NK-92 (cell line): ENCODE measurements around the gene KCNMB1.

Source experiments
- DNase-seq: peaks from one replicate; lab custom pipeline; 2025; ENCODE audit not compliant: unreplicated experiment; lab: John Stamatoyannopoulos, UW

KCNMB1 gene, protein sequence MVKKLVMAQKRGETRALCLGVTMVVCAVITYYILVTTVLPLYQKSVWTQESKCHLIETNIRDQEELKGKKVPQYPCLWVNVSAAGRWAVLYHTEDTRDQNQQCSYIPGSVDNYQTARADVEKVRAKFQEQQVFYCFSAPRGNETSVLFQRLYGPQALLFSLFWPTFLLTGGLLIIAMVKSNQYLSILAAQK

DNA sequence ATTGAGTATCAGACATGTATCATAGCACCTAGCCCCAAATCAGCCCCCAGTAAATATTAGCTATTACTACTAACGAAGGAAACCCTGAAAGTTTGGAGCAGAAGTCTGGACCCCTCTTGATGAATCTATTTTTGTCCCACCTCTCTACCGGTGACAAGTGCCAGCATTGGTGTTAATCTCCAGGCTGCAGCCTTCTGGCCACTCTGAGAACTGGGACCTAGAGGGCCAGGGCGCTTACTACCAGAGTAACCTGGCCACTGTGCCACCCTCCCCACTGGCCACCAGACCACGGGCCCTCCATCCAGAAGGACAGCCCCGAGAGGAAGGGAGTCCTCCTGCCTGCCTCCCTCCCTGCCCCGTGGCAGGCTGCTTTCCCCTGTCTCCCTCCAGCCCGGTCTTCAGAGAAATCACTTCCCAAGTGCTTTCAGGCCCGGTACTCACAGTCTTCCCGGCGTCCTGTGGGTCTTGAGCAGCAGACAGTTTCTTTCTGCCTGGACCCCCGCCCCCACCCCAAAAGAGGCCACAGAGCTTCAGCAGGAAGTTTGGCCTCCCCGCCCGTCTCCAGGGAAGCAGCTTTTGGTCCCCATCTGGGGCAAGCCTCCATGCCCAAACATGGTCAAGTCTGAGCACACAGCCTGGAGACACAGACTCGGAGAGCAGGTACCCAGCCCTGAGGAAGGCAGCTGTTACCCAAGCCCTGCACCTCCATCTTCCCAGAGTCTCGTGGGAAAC, at the start of gene KCNMB1:
TSS of gene KCNMB1 (minus strand) at position 550 of the 732 bp plus-strand sequence. CDS start 3,920 bp downstream, outside the sequence.
- DNase-seq = no peak

DNA sequence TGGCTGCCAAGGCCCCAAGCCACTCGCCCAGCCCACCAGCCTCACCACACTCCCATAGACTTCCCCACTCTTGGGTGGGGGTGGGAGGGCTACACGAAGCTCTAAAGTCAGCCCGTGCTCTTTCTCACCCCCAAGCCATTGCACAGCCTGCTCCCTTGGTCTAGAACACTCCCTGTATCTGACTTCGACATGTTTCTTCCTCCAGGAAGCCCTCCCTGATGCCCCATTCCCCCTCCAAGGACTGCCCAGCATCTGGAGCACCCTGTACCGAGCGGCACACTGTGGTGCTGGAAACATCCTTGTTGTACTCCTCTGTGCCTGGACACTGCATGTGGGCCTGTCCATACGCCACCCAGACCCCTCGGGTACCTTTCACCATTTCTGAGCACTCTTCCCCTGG, 49.4 kb upstream of the KCNMB1 start:
- no peak for DNase-seq

DNA sequence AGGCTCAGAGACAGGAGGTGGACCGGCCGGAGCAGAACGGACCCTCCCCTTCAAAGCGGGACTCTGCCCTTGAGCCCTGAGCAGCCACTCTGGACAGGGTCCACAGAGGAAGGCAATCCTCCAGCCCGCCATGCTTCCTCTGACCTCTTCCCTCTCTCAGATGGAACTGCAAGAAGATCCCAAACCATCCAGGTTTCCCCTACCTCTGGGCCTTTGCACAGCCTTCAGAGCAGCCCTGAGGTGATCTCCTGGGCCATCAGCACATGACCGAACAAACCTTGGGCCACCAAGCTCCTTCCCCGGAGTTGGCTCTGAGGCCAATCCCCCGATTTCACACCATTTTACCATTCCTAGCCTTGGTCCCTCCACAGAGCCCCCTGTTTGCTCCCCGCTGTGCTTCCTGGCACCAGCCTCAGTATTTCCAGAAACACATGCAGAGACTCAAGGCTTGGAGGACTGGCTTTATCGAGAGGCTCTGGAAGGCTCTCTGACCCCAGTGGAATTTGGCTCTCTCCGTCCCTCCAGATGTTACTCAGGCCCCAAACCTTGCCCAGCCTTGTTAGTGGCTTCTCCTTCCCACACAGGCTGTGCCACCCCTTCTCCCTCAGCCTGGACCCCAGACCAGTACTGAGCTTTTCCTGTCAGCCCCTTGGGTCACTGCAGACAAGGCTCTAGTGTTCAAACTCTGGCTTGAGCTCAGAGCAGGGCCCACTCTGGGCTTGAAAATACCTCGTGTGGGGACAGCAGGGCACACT, 48.6 kb upstream of the KCNMB1 start:
- no peak for DNase-seq

DNA sequence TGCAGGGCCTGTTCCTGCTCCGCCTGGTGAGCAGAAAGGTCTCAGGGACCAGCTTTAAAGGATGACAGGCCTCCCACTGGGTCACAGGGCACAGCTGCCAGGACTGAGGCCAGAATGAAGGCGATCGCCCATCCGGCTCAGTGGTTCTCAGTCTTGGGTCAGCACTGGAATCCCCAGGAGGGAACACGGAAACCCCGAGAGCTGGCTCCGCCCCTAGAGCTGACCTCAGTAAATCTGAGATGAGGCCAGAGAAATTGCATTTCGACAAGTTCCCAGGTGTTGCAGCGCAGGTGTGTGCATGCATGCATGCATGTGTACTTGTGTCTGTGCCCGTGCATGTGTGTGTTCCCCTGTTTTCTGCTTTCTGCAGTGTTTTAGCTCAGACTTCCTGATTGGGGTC, 47.2 kb upstream of the KCNMB1 start:
- DNase-seq = no peak

DNA sequence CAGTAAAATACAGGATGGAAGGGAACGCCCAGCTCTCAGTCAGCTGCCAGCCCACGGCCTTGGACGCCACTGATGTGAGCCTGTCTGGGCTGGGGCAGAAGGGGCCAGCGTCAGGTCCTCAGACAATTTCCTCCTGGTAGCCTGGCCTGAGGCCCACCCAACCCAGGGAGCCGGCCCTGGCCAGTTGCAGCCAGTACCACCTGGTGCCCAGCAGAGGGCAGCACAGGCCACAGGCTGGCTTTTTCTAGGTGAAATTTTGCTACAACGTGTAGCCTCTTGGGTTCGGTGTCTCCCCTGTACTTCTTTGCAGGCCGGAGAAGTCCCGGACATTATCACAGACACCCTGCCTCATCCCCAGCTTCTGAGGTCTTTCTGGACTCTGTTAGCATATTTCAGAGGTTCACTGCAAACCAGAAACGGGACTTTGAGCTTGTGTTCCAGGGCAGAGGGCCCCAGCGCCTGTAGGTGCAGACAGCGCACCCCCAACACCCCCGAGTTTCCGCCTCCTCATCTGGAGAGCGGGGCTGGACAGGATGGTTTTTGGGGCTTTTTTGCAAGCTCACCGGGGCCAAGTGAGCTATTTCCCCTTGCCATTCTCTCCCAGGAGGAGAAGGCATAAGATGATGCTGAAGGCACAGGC, 45.9 kb upstream of the KCNMB1 start:
- no peak for DNase-seq

DNA sequence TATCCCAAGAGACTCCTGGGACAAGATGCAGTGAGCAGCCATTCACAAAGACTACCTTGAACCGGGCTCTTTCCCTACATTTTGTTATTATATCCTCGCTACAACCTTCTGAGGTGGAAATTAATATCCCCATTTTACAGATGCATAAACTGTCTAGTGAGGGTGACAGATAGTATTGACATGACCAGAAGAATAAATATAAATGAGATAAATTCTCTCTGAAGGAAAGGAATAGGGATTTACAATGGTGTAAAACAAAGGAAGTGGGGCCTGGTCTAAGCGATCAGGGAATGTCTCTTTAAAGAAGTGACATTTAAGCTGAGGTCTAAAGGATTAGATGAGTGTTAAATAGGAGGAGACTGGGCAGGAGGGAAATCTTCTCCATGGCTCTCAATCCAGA, 43.5 kb upstream of the KCNMB1 start:
- no peak for DNase-seq

DNA sequence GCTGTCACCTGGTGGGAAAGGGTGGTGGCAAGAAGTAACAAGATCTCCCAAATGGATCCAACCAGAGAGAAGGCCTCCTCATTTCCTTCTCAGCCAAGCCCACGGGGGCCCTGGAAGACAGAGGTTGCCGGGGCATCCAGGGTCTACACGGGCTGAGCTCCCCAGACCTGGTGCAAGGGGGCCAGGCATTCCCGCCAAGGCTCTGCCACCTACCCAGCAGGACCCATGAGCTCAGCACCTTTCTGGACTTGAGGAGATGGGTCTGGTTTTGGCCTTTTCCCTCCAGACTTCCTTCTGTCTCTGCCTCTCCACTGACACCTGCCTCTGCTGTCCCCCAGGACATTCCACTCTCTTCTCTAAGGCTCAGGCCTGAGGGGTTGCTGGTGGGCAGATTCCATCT, 42.4 kb upstream of the KCNMB1 start:
- no peak for DNase-seq

DNA sequence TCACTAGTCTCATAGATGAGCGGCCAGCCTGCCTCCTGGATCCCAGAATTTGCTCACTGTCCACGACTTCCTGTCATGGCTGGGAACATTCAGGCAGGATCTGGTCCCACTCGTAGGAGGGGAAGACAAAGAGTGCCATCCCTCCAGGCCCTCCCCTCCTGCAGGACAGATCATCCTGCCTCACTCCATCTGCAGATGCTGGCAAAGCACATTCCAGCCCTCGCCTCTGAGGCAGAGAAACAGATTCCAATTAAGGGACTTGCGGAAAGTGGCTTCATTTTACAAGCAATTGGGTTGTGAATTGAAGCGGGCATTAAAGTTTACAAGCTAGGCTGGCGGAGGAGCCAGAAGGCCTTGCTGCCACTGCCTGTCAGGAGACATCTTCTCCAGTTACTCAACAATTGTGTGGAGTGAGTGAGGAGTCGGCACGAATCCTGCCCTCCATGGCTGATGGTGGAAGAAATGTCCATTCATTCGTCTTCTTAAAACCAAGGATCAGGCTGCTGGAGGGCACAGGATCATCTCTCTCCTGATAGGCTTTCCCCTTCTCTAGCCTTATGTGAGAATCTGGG, 41.8 kb upstream of the KCNMB1 start:
- DNase-seq = no peak

DNA sequence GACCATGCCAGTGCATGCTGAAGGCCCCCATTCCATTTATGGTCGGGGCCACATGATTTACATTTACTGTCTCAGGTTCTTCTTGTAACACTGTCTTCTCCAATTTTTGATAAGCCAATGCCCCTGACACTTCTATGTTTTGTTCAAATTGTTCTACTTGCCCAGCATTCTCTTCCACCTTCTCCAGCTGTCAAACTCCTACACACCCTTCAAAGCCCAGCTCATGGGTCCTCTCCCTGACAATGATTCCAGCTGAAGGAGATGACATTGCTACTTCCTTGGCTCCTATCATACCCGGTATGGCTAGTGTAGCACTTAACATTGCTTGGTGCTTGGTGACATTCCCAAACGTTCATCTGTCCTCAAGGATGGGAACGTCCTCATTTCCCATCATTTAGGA, 41.1 kb upstream of the KCNMB1 start:
- DNase-seq = no peak

DNA sequence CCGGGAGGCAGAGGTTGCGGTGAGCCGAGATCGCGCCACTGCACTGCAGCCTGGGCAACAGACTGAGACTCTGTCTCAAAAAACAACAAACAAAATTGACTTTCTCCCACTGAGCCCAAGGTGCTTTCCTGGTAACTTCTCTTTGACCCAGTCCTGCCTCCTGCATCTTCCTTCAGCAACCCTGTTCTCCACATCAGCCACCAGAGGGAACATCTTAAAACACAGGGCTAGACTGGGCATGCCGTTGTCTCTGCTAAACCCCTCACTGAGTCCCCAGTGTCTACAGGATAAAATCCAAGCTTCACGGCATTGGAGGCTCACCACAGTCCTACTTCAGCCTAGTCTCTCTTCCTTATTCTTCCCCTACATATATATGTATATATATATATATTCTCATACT, 39.8 kb upstream of the KCNMB1 start:
- no peak for DNase-seq

DNA sequence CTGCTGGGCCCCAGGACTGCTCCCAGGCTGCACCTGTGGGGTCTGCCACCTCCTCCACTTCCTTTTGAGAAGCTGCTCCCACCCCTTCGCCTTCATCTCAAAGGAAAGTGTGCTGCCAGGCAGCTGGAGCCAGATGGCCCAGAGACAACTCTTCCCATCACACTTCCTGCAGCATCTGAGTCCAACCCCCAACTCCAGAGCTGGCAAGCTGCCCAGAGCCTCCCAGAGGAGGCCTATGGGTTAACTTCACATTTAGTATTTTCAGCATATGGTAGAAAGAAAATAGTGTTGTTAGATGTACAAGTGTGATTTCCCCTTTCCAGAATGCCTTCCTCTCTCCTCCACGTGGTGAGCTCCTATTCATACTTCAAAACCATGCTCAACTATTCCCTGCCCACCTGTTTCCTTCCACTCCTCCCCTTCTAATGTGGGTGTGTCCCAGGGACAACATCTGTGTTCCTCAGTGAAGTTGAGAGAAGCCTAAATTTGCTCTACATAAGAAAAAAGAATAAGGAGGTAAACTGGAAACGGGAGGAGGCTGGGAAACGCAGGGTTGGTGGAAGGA, 38.6 kb upstream of the KCNMB1 start:
- no peak for DNase-seq

DNA sequence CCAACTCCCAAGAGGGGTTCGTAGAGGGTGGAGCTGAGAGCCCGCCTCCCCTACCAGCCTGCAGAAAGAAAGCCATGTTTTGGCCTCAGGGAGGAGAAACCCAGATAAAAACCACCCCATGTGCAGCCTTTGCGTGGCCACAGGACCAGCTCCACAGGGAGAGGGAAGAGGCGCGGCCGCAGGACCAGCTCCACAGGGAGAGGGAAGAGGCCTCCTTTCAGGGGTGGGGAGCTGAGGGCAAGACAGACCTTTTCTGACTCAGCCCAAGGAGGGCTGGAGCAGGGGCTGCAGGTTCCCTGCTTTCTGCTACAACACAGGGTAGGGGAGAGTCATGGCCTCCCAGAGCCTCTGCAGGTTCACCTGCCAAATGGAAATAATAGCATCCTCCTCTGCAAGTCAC, 37.6 kb upstream of the KCNMB1 start:
- DNase-seq = no peak

DNA sequence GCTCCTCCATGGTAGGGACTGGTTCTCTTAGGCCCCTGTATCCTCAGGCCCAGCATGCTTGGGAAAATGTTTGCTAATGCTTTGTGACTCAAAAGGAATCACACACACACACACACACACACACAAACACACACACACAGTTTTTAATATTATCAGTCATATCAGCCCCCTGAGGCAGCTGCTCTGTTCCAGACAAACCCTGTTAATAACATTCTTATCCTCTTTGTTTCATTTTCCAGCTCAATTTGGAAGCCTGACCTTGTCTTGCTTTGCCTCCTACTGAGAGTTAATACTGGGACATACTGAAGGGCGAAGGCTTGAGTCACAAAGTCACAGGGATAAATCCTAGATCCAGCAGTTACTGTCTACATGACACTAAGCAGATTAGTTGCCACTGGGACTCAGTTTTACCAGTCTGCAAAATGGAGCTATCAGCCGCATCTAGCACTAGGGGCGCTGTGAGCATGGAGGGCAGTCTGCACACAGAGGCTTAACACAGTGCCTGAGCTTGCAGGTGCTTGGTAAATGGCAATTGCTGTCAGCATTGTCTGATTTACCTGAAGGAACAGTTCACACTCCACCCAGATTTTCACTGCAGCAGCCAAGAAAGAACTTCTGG, 37.1 kb upstream of the KCNMB1 start:
- no peak for DNase-seq

DNA sequence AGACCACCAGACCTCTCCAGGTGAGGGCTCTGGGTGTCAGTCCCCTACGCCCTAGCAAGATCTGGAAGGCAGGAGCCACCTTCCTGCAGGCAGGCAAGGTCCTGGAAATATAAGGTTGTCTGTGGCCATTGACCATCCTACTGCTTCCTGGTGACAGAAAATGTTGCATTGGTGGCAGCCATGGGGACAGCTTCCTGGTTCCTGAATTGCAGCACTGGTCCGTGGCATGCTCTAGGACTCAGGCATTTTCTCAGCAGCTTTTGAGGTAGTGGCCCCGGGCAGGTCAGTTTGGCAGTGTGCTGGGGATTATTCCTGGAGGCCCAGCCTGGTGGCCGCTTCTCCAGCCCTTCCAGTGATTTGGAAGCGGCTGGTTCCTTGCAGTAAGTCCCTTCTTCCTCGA, 36.6 kb upstream of the KCNMB1 start:
- DNase-seq = no peak

DNA sequence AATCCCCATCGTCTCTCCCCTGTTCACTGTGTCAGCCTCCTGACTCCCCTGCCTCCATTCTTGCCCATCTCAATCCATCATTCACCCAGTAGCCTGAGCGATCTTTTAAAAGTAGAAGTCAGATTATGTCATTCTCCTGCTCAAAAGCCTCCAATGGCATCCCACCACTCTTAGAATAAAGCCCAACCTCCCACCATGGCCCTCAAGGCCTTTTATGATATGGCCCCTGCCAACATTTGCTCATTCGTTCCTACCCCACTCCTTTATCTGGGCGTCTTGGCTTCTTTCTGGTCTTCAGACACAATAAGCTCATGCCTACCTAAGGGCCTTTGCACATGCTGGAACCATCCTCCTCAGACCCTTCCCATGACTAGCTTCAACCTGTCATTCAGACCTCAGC, 35.5 kb upstream of the KCNMB1 start:
- DNase-seq = no peak

DNA sequence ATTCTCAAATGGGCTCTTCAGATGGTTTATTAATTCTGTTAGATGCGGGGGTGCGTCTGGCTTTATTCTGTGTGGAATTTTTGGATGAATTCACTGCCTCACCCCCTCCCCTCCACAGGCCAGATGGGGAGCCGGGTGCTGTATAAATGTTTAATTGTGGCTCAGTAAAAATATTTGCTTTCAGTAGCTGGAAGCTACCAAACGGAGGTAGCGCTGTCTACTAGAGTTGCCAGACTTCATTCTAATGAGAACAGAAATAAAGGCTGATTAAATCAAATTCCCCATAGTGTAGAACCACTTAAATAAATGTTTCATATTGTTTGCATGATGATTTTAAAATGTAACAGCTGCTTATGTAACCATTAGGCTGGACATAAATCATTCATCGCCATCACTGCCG, 34.5 kb upstream of the KCNMB1 start:
- DNase-seq = no peak

DNA sequence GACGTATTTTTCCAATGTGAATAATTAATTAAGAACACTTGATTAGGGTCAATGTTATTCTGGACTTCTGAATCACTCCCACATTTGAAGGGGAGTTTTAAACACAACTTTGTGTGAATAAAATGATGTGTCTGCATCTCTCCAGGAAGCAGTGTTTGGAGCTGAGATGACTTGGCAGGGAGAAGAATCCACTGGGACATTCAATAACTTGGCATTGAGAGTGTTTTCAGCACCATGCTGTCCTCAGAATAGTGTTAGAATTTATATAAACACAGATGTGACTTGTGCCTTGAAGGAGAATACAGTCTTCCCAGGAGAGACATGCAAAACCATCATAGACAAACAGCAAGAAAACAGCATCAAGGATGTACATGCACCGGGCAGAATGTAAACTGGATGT, 32.7 kb upstream of the KCNMB1 start:
- DNase-seq = no peak

DNA sequence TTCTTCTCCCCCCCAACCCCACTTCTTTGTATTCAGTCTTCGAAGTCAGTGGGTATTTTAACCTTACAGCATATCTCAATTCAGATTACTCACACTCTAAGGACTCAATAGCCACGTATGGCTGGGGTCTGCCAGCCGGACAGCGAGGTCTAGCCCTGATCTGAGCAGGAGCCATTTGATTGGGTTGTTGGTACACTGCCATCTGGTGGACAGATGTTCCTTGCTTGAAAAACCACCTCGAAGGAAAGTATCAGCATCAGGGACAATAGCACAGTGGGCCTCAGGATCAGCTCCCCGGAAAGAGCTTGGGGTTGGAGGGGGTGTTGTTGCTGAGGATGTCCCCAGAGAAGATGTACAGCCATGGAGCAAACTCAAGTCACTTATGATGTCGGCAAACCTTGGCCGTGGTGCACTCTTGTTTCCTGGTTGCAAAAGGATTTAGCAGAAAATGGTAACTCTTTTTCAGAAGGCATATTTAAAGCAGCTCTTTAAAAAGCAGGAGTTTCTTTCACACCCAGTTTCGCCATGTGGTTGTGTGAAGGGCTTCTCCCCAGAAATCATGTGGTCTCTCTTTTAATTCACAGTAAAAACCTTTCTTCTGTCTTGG, 31.7 kb upstream of the KCNMB1 start:
- no peak for DNase-seq

DNA sequence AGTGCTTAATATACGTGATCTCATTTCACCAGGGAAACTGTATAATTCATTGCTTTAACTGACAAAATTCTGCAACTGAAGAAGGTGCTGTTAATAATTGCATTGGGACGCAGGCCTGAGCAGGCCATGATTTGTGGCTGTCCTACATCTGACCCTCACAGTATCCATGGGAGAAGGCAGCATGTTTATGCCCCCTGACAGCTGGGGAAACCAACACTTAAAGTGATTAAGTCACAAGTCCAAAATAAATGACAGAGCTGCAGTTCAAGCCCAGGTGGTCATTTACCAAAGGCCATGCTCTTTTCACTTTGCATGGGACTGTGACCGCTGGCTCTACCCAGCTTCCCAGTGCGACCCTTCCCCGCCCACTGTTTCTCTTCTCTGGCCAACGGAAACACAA, 30.5 kb upstream of the KCNMB1 start:
- no peak for DNase-seq

DNA sequence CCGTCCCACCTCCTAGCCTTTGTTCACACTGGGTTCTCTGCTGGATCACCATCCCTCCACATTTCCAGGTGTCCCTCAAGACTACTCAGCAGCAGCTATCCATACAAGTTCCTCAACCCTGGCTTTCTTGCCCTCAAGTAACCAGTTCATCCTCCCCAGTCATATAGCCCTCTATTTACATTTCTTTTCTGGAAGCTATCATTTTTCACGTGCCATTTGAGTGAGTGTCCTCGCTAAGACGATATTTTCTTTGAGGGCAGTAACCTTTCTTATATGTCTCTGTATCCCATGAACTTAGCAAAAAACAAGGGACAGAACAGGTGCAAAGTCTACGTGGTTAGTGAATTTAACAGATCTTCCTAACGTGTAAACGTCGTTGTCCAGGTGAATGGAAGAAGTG, 29.6 kb upstream of the KCNMB1 start:
- no peak for DNase-seq
